CD4-positive, alpha-beta T cell (primary cell): Measurements from ENCODE around the gene PID1. TPM values are rescaled to one million over a fixed set of nuclear protein-coding genes. Genes with fewer than 3 reads are reported as not detected.
"Not testable (repeated sequence)": the region's sequence is repeated elsewhere in the genome, so short reads cannot be mapped to it uniquely, and the experiment has no call there.

Experiments used
- ATAC-seq: fragments of 200-7000 bp; cut with Tn5 transposase; one replicate; pipeline ENCODE4 v1.10.0; 2022; ENCODE audit warnings: mild to moderate bottlenecking; ENCODE audit not compliant: poor library complexity
- CTCF ChIA-PET: fragments of 350-600 bp; sonication (Branson Sonifier 250); formaldehyde crosslinking; loops from one replicate; lab custom pipeline; 2021; ENCODE audit warnings: antibody characterized with exemption, inconsistent platforms; lab: Charles Lee
- POLR2A ChIA-PET: fragments of 350-600 bp; sonication (Branson Sonifier 250); formaldehyde crosslinking; loops from one replicate; lab custom pipeline; 2021; ENCODE audit warnings: antibody characterized with exemption, inconsistent platforms; lab: Charles Lee
- DNase-seq, 14 experiments: peaks; one replicate each; pipeline ENCODE4 v3.0.0-alpha.2; 2013 to 2020; ENCODE audit warnings: mixed read lengths in 2 of 14
- H3K27ac ChIP-seq, 2 donors: one replicate each; pipeline versions ENCODE4 v1.5.1 to v1.7.0; 2013; ENCODE audit warnings: low read length in 2 of 2, low read depth in 1 of 2, mild to moderate bottlenecking in 1 of 2
- H3K27me3 ChIP-seq, 2 experiments: 1 replicate in 1 of 2; 2 replicates in 1 of 2; pipeline versions ENCODE4 v1.6.1 to v1.7.0; 2013; ENCODE audit warnings: low read length in 2 of 2, control low read depth in 1 of 2, mild to moderate bottlenecking in 1 of 2, moderate library complexity in 1 of 2; ENCODE audit not compliant: insufficient read depth in 2 of 2, control insufficient read depth in 1 of 2
- H3K36me3 ChIP-seq: one replicate; pipeline ENCODE4 v1.6.1; 2013; ENCODE audit warnings: low read length, control low read depth; ENCODE audit not compliant: insufficient read depth
- H3K4me1 ChIP-seq: one replicate; pipeline ENCODE4 v1.6.1; 2013; ENCODE audit warnings: low read length, control low read depth; ENCODE audit not compliant: insufficient read depth
- H3K4me3 ChIP-seq: one replicate; pipeline ENCODE4 v1.5.1; 2013; ENCODE audit warnings: mild to moderate bottlenecking, low read length, moderate library complexity
- H3K9me3 ChIP-seq, 2 experiments: 1 replicate in 1 of 2; 2 replicates in 1 of 2; pipeline versions ENCODE4 v1.6.1 to v1.7.0; 2013; ENCODE audit warnings: low read length in 2 of 2, mild to moderate bottlenecking in 2 of 2, control low read depth in 1 of 2, moderate library complexity in 1 of 2; ENCODE audit not compliant: control insufficient read depth in 1 of 2, insufficient read depth in 1 of 2
- H3K27ac Mint-ChIP-seq: one replicate; pipeline ENCODE4 v1.8.0; 2020; ENCODE audit warnings: mixed read lengths
- H3K27me3 Mint-ChIP-seq: one replicate; pipeline ENCODE4 v1.8.0; 2021; ENCODE audit warnings: mixed read lengths
- H3K36me3 Mint-ChIP-seq: one replicate; pipeline ENCODE4 v1.8.0; 2021; ENCODE audit warnings: low read depth, mixed read lengths
- H3K4me1 Mint-ChIP-seq: one replicate; pipeline ENCODE4 v1.8.0; 2021; ENCODE audit warnings: low read depth, mixed read lengths
- H3K4me3 Mint-ChIP-seq: one replicate; pipeline ENCODE4 v1.8.0; 2020; ENCODE audit warnings: mild to moderate bottlenecking, mixed read lengths
- H3K9me3 Mint-ChIP-seq: one replicate; pipeline ENCODE4 v1.8.0; 2020; ENCODE audit warnings: mixed read lengths
- CTCF ChIP-seq: fragments of 200-600 bp; IDR thresholded peaks from one replicate; pipeline ENCODE4 v1.8.0; 2022; ENCODE audit warnings: antibody characterized with exemption, mild to moderate bottlenecking
- intact Hi-C, 2 experiments: fragments of 100-400 bp; cut with DNase I in 1 of 2; cut with micrococcal nuclease in 1 of 2; formaldehyde crosslinking; loops; one replicate each; pipeline versions ENCODE4 v1.15.1 to v1.9.0; 2023 to 2025; cut with DNase I, micrococcal nuclease
- total RNA-seq, 174 experiments: library from RNA in 2 of 174; stranded (reverse) in 2 of 174; gene quantifications; one replicate each; pipeline ENCODE4 v1.2.3 and lab custom pipeline; 2021 to 2026

The PID1 gene
- total RNA-seq, 2 experiments from 2014 or later = 0.38 to 0.53 TPM

GRCh38 chr2:229193281-229193680 lies 77.8 kb downstream of the PID1 start:
- H3K4me1 ChIP-seq = no peaks in the 10 kb centered on the region
- H3K36me3 ChIP-seq = no peaks in the 10 kb centered on the region
- Mint-ChIP-seq H3K27ac (no peak overlapping the region), H3K4me1 (no peaks in the 10 kb centered on the region), H3K36me3 (no peaks in the 10 kb centered on the region), H3K9me3 (peaks cover 3% of the 10 kb centered on the region), H3K4me3 (no peak overlapping the region), H3K27me3 (no peaks in the 10 kb centered on the region)
- no peak for DNase-seq
- no peak for TF ChIP-seq CTCF
- intact Hi-C loops = no loop called here
- peaks cover 0 to 4% of the 10 kb centered on the region in 2 experiments for H3K9me3 ChIP-seq
- no peak overlapping the region for H3K4me3 ChIP-seq
- ChIA-PET CTCF (no interaction called here), POLR2A (no interaction called here)
- H3K27ac ChIP-seq = no peak overlapping the region
- no peaks in the 10 kb centered on the region for H3K27me3 ChIP-seq
- ATAC-seq = no peak

GRCh38 chr2:229191413-229191812 lies 79.7 kb downstream of the PID1 start:
- Histone ChIP-seq H3K27ac (no peak overlapping the region), H3K36me3 (no peaks in the 10 kb centered on the region), H3K4me3 (no peak overlapping the region), H3K4me1 (no peaks in the 10 kb centered on the region), H3K27me3 (no peaks in the 10 kb centered on the region), H3K9me3 (peaks cover 7% of the 10 kb centered on the region in 2 experiments)
- no peak for TF ChIP-seq CTCF
- Mint-ChIP-seq H3K27me3 (no peaks in the 10 kb centered on the region), H3K27ac (no peak overlapping the region), H3K4me3 (no peak overlapping the region), H3K36me3 (no peaks in the 10 kb centered on the region), H3K4me1 (no peaks in the 10 kb centered on the region), H3K9me3 (peaks cover 19% of the 10 kb centered on the region)
- DNase-seq (no peak), ATAC-seq (no peak)
- intact Hi-C loops = no loop called here
- ChIA-PET CTCF (no interaction called here), POLR2A (no interaction called here)

- H3K27ac ChIP-seq, H3K4me3 ChIP-seq, H3K4me1 Mint-ChIP-seq, H3K4me3 Mint-ChIP-seq, H3K27me3 ChIP-seq, H3K27ac Mint-ChIP-seq, CTCF ChIA-PET, intact Hi-C loops, POLR2A ChIA-PET, H3K27me3 Mint-ChIP-seq, DNase-seq, H3K36me3 Mint-ChIP-seq, H3K4me1 ChIP-seq, H3K36me3 ChIP-seq, ATAC-seq: not testable (repeated sequence)
- peaks cover 21% of the 10 kb centered on the region for H3K9me3 Mint-ChIP-seq
- peaks cover 7 to 12% of the 10 kb centered on the region in 2 experiments for H3K9me3 ChIP-seq
Measured at GRCh38 chr2:229187123-229187522, 84.0 kb downstream of the PID1 start.

GRCh38 chr2:229181641-229182040 lies 89.4 kb downstream of the PID1 start:
- peaks cover 3% of the 10 kb centered on the region for H3K9me3 Mint-ChIP-seq
- TF ChIP-seq CTCF = no peak
- H3K4me1 Mint-ChIP-seq = no peaks in the 10 kb centered on the region
- H3K27me3 Mint-ChIP-seq = no peaks in the 10 kb centered on the region
- H3K27me3 ChIP-seq = no peaks in the 10 kb centered on the region
- intact Hi-C loops = no loop called here
- no peak overlapping the region for H3K27ac ChIP-seq
- peaks cover 0 to 13% of the 10 kb centered on the region in 2 experiments for H3K9me3 ChIP-seq
- CTCF ChIA-PET = no interaction called here
- ATAC-seq = no peak
- H3K4me1 ChIP-seq = no peaks in the 10 kb centered on the region
- no peak overlapping the region for H3K27ac Mint-ChIP-seq
- no peaks in the 10 kb centered on the region for H3K36me3 ChIP-seq
- DNase-seq = no peak
- H3K4me3 Mint-ChIP-seq = no peak overlapping the region
- POLR2A ChIA-PET = no interaction called here
- H3K4me3 ChIP-seq = no peak overlapping the region
- no peaks in the 10 kb centered on the region for H3K36me3 Mint-ChIP-seq
